HG02588 (cell line): Measurements from ENCODE around the gene SBSN.

Experiments used
- ATAC-seq: cut with Tn5 transposase; IDR thresholded peaks from one replicate; pipeline ENCODE4 v1.9.1; 2021; ENCODE audit warnings: mild to moderate bottlenecking, moderate library complexity; ENCODE audit not compliant: unreplicated experiment

The SBSN gene

DNA sequence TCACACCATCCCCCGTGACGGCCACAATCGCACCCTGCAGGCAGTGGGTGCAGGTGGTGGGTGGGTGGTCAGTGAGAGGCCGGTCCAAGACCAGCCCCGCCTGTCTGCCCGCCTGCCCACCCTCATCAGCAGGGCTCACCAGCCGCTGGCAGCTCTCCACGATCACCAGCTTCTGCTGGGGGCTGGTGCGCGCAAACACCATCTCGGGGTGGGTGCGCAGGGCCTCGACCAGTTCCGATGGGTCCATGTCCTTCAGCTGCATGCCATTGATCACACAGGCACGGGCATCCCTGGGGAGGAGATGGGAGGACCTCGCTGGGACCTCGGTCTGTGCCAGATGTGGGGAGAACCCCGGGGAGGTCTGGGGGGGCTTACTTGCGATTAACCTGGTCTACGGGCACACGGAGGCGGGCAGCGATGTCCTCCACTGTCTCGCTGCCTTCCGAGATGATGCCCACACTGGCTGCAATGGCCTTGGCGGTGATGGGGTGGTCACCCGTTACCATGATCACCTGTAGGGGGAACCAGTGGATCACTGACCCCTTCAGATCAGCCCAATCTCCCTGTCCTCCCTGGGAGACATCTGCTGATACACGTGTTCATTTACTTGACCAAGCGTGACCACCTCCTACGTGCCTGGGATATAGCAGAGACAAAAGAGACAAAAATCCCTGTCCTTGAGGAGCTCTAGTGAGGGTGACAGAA lies 27.3 kb upstream of the SBSN start:
- no peak for ATAC-seq

DNA sequence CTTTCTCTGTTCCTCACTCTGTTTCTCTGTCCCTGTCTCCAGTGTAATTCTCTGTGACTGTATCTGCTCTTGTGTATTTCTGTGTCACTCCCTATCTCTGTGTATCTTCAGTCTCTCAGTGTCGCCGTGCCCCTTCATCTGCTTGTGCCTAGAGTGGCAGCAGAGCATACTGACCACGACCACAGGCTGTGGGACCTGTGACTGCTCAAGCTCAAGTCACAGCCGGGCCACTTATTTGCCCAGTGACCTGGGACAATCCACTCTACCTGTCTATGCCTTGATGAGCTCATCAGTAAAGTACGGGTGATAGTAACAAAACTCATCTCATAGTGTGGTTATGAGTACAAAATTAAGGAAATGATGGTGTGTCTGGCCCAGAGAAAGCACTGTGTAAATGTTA lies 26.0 kb upstream of the SBSN start:
- ATAC-seq = no peak

DNA sequence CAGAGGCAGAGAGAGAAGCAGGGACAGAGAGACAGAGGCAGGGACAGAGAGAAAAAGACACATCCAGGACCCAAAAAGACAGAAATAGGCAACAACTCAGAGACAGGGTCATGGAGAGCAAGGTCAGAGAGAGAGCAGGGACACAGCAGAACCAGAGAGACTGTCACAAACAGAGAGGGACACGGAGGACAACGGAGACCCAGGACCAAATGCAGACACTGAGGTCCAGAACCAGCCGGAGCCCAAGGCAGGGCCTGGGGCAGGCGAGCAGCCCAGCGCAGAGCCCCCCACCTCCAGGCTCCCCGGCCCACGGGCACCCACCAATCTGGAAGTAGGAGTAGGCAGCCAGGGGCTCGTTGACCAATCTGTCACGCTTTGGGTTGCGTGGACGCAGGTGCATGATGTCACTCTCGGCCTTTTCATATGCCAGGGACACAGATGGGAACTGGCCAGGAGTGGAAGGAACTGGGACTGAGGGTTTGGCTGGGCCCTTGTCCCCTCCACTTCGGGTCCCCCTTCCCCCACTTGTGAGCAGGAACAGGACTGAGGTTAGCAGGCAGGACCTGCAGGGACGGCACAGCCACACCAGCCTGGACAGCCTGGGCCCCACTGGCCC lies 25.4 kb upstream of the SBSN start:
- no peak for ATAC-seq

DNA sequence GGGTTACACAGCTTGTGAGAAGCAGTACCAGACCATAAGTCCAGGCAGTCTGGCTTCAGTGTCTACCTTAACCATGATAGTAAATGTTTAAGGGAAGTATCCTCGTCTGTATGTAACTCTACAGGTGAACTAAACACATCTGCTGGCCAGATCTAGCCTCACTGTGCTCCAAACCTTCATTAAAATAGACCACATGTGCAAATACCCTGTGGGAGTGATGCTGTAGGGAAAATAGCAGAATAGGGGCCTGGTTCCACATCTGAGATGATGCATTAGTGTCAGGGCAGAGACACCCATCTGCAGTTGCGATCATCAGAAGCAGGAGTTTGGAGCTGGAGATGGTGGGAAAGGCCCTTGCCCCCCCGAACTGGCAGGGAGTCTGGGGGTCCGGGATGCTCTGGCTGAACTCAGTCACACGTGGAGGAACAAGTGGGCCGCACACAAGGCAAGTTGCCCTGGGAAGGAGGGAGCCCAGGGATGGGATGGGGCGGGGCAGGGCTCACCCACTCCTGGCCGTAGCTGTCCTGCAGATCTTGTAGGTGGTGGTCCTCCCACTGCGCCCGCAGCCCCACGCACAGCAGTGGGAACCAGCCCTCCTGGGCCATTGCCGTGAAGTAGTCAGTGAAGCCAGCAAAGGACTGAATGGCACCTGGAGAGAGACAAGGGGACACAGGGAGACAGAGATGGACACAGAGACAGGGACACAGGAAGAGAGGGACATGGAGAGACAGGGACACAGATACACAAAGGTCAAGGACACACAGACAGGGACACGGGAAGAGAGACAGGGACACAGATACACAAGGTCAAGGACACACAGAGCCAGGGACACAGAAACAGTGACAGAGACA lies 24.6 kb upstream of the SBSN start:
- no peak for ATAC-seq

DNA sequence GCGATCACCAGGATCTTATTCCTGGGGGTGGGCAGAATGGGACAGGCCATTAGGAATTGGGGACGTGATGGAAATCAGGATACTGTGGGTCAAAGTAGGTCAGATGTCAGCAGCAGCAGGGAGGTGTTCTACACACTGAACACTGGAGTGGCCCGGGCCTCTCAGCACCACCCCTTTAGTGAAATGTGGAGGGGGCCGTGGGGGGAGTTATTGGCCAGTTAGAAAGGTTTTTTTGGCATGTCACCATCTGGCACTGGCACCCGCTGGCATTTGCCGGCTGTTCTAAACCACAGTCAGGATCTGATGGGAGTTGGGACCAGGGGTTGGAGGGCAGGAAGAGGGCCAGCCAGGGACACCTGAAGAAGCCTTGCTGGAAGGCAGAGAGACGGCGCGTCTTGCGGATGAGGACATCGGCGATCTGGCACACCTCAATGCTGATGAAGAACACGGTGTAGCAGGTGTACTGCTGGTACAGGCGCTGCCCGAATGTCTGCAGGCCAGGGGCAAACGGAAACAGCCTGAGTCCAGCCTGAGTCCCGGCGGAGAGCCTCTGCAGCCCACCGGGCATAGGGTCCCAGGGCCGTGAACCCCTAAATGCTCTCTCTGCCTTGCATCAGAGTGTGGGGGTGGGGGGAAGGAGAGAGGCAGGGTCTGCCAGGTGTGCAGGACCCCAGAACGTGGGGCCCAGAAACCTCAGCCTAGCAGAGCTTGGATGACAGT lies 23.1 kb upstream of the SBSN start:
- no peak for ATAC-seq

DNA sequence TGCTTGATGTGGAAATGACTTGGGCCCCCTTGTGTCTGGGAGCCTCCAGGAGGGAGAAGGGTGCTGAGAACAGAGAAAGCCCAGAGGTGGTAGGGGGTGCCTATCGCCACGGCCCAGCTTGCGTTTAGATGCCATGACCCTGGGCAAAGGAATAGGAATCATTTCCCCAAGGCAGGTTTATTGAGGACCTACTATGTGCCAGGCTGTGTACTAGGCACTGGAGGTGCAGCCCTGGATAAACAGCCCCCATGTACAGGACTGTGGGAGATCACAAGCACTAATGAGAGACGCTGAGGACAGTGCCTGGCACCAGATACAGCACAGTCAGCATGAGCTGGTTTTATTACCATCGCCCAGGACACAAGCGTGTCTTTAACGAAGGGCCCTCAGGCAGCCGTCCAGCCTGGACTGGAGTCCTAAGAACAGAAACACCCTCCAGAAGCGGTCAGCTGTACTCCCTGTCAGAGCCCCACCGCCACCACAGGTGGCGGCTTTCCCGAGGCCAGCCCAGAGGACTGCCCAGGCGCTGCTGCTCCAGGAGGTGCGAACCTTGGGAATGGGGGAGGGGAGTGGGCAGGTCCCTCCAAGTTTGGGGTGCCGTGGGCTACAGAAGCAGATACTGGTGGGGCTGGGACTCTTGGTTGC lies 21.9 kb upstream of the SBSN start:
- no peak for ATAC-seq

DNA sequence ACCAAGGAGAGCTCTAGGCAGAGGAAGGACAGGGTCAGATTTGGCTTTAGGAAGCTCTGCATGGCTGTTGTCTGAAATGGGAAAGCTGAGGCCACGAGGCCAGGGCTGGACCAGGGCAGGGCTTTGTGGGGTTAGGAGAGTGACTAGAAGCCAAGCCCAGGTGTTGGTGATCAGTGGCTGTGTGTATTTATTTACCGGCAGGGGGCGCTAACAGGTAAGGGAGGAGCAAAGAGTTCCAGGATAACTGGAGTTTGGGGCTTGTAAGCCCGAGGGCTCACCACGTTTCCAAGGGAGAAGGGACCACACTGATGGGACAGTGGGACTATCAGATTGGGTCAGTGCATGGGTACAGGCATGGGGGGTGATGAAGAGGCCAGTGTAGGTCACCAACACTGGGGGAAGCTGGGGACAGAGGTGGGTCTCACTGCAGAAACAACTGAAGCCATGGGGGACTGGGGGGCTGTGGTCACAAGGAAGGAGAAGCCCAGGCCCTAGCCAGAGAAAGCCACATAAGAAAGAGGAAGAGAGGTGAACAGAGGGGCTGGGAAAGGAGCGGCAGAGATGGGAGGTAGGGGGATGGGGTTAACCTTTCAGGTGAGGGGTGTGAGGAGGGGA lies 21.2 kb upstream of the SBSN start:
- no peak for ATAC-seq

DNA sequence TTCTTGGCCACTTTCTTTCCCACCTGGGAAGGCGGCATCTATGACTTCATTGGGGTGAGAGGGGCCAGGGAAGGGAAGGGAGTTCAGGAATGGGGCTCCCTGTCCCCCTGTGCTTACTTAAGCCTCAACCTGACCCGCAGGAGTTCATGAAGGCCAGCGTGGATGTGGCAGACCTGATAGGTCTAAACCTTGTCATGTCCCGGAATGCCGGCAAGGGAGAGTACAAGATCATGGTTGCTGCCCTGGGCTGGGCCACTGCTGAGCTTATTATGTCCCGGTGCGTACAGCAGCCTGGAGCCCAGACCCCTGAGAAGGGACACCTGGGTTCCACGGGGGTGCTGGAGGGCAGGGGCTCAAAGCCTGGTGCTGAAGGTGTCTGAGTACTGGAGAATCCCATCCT lies 18.4 kb upstream of the SBSN start:
- no peak for ATAC-seq

DNA sequence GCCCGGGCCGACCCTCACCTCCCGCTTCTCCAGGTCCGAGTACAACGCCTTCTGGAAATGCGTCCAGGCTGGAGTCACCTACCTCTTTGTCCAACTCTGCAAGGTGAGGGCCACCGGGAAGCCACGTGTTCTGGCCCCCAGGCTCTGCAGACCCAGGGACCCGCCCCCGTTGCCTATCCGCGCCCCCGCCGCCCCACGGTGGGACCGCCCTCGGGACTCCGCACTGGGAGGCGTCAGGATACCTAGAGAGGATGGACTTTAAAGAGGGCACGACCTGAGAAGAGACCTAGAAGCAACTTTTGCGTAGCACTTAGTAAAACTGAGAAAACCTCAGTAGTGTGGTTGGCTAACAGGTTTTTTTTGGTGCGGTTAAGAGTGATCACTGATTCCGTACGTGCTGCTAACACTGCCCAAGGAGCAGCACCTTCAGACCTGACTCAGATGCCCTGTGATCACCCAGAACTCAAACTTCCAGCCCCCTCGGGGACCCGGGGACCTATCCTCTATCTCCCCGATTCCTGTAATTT lies 17.8 kb upstream of the SBSN start:
- ATAC-seq = peak; percentile 40

DNA sequence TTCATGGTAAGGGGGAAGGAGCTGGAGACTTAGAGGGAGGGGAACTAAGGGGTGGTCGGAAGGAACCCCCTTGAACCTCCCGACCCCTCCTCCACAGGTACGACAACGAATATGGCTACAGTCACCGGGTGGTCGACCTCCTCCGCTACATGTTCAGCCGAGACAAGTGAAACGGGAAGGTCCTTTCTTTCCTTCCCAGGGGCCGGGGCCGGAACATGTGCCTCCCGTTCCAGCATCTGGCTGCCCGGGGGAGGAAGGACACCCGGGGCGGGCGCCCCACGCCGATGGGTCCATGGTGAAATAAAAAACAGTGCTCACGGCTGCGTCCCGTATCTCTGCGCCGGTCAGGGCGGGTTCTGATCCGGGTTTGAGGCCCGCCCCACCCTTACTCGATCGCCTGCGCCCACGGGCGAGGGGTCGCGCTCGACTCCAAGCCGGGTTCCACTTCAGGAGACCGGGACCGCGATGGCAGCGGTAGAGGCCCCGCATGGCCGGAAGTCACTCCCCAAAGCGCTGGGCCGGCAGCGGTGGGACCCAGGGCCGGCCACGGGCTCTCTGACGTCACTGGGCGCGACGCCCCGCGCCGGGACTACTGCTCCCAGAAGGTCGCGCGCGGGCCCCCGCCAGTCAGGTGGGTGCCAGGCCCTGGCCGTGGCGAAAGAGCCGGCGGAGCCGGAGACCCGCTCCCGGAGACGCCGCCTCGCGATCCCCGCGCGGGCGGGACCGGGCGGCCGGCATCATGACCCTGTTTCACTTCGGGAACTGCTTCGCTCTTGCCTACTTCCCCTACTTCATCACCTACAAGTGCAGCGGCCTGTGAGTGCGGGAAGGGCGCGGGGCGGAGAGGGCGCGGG lies 17.1 kb upstream of the SBSN start, which contains the start of gene TMEM147:
TMEM147 (plus strand) TSS at position 626 of the 854 bp plus-strand sequence; CDS start at position 740, 114 bp downstream.
- ATAC-seq = peak; percentile 76

DNA sequence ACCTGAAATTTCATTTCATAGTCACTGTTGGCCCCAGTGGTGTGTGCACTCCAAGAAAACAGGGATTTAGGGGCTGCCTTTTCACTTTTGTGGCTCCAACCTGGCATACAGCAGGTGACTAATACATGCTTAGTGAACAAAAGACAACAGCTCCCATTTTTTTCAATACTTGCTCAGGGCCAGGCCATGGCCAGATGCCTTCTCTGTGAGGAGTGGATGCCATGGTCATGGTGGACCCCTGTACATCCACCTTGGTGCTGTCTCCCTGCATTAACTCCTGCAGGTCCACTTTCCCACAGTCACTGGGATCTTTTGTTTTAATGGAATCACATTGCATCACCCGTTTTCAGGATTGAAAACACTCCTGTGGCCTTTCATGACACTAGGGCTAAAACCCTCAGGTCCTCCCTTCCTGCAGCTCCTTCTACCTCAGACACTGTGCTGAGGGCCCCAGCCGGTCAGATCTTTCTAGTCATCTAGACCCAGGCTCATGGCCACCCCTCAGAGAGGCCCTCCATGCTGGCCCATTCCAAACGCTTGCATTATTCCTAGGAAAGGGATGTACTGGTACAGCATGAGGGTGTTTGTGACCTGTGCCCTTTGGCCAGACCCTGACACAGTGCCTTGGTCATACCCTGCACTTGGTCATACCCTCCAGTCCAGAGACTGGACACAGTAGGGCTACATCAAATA lies 16.1 kb upstream of the SBSN start:
- no peak for ATAC-seq

DNA sequence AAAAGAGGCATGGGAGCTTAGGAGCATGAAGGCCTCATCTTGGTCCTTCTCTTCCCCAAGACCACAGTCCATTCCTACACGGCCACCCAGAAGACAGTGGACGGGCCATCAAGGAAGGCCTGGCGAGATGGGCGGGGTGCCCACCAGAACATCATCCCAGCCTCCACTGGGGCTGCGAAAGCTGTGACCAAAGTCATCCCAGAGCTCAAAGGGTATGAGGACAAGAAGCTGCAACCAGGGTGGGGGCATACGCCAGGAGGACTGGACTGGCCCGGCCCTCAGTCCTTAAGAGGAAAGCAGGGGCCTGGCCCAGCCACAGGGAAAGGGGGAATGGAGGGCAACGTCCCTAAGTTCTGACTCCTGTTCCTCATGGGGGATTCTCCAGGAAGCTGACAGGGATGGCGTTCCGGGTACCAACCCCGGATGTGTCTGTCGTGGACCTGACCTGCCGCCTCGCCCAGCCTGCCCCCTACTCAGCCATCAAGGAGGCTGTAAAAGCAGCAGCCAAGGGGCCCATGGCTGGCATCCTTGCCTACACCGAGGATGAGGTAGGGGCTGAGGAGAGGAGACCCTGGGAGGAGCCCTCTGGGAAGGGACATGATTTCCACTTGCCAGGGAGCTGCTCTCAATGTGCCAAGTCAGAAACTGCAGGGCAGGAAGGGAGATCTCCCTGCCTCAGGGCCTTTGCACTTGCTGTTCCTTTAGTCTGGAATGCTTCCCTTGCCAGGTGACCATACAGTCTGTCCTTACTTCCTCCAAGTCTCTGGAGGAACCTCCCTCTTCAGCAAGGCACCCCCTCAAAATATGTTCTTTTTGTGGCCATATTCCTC lies 15.4 kb upstream of the SBSN start:
- ATAC-seq = no peak

DNA sequence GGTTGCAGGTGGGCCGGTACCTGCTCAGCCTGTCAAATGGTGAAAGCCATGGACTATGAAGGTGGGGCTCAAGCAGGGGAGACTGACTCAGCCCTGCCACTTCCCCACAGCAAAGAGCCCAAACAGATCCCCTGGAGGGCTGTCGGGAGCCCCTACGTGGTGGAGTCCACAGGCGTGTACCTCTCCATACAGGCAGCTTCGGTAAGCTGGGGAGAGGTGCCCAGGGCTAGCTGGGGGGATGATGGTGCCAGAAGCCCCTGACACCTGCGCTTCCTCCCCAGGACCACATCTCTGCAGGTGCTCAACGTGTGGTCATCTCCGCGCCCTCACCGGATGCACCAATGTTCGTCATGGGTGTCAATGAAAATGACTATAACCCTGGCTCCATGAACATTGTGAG lies 14.1 kb upstream of the SBSN start:
- ATAC-seq = no peak

DNA sequence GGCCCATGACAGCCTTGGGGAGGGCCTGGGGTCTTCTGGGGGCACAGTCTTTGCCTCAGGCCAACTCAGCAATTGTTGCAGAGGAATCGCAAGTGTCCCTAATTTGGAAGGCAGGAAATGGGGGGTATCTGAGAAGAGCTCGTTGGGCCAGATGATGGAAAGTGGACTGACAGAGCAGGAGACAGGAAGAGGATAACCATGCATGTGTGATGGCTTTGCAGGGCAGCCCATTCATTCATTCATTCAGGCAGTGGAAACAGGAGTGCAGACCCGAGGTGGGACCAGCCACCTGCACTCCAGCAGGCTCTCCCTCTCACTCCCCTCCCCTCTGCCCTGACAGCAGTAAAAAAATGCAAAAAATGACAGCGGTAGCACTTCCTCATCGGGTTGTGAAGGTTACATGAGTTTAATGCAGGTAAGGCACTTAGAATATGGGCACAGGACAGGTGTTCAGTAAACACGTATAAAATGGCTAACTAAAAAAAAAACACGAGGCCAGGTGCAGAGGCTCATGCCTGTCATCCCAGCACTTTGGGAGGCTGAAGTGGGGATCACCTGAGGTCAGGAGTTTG lies 12.3 kb upstream of the SBSN start:
- no peak for ATAC-seq

DNA sequence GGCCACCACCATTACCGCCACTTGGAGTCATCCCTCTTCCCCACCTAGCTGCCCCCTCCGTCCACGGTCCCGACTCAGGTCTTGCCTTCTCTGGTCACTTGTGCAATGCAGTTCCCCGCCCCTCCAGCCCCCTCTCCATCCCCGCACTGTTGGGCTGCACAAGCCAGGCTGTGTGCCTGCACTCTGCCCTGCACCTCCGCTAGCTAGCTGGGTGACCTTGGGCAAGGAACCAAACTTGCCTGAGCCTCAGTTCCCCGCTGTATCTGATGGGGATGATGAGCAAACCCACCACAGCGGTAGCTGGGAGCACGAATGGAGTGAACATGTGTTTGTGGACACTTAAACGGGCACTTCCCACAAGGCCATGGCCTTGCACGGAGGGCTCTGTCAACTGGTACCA lies 11.7 kb upstream of the SBSN start:
- no peak for ATAC-seq

DNA sequence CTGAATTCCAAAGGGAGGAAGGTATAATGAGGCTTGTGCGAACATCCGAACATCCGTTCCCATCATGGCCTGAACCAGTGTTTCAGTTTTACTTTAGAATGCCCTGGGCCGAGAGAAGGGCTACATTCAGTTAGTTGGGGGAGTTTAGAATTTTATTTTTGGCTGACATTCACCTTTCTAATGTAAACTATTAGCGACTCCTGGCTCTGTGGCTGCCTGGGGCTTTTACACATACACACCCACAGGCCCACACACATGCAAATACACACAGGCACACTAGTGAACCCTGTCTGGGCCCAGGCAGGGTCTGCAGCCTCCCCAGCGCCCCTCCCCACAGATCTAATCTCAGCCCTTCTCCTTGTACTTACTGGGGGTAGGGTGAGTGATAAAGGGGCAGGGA lies 11.2 kb upstream of the SBSN start:
- ATAC-seq = no peak

DNA sequence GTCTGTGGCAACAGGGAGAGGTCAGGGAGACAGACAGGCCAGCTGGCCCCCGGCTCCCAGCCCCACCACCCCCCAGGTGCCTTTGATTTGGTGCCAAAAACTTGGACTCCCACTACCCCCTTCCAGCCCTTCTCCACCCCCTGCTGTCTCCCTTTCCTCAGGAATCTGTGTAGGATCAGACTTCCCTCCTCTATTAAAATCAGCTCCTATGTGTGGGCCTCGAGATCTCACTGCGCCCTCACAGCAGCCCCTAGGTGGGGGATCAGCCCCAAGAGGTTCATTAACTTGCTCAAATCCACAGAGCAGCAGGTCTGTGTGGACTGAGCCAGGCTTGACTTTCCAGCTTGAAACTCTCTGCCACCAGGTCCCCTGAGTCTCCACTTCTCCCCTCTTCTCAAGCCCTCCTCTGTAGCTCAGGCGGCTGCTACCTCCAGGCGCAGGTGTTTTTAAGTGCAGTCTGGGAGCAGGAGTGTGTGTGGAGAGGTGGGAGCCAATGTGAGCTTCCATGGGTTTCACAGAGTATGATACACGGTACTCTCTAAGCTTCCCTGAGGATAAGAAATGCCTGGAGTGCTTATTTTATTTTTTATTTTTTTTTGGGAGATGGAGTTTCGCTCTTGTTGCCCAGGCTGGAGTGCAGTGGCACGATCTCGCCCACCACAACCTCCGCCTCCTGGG lies 6.8 kb upstream of the SBSN start:
- no peak for ATAC-seq
